Measurements from ENCODE around the gene C1orf159.

Gene C1orf159

DNA sequence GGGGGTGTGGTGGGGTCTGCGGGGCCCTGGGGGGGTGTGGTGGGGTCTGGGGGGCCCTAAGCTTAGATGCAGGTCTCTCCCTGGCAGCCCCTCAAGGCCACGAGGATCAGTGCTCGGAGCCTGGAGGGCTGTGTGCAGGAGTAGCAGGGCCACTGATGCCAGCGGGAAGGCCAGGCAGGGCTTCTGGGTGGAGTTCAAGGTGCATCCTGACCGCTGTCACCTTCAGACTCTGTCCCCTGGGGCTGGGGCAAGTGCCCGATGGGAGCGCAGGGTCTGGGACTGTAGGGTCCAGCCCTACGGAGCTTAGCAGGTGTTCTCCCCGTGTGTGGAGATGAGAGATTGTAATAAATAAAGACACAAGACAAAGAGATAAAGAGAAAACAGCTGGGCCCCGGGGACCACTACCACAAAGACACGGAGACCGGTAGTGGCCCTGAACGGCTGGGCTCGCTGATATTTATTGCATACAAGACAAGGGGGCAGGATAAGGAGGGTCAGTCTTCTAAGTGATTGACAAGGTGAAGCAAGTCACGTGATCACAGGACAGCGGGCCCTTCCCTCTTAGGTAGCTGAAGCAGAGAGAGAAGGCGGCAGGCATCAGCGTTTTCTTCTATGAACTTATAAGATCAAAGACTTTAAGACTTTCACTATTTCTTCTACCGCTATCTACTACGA, 50.5 kb downstream of the C1orf159 start:
- DNase-seq (ENCODE audit: low read depth) = no peak
- H3K4me3 ChIP-seq (ENCODE audit: low read length) = no peak overlapping the region
- TF ChIP-seq, protein P1, sequence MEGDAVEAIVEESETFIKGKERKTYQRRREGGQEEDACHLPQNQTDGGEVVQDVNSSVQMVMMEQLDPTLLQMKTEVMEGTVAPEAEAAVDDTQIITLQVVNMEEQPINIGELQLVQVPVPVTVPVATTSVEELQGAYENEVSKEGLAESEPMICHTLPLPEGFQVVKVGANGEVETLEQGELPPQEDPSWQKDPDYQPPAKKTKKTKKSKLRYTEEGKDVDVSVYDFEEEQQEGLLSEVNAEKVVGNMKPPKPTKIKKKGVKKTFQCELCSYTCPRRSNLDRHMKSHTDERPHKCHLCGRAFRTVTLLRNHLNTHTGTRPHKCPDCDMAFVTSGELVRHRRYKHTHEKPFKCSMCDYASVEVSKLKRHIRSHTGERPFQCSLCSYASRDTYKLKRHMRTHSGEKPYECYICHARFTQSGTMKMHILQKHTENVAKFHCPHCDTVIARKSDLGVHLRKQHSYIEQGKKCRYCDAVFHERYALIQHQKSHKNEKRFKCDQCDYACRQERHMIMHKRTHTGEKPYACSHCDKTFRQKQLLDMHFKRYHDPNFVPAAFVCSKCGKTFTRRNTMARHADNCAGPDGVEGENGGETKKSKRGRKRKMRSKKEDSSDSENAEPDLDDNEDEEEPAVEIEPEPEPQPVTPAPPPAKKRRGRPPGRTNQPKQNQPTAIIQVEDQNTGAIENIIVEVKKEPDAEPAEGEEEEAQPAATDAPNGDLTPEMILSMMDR (conservative IDR thresholded peaks at IDR 0.05; ENCODE audit: low read depth, low read length) = no peak

DNA sequence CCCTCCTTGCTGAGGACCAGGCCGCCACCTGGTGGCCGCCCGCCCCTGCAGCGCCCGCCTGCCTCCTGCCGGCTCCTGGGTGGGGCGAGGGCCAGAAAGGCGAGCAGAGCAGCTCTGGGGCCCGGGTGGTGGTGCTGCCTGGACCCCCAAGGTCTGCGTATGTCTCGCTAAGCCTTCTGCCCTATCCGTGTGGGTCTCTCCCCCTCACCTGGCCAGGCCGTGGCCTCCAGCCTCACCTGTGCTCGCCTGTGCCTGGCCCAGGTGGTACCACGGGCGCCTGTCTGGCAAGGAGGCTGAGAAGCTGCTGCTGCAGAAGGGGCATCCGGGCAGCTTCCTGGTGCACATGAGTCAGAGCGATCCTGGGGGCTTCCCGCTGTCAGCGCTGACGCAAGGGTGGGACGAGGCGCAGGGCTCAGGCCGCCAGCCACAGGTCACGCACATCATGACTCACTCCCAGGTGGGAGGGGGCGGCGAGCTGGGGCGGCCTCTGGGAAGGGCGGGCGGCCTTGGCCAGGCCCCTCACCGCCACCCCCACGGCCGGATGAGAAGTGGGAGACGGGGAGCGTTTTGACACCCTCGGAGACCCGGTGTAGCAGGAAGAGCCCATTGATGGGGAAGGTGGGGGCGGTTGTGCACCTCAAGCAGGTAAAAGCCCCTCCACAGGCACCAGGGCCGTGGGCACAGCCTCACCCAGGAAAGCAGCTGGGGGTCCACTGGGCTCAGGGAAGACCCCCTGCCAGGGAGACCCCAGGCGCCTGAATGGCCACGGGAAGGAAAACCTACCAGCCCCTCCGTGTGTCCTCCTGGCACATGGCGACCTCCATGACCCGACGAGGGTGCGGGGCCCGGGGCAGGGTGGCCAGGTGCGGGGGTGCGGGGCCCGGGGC, 51.7 kb downstream of the C1orf159 start:
- peak overlapping the region; percentile 25 for H3K4me3 ChIP-seq (ENCODE audit: low read length)
- TF ChIP-seq, protein P1 (conservative IDR thresholded peaks at IDR 0.05; ENCODE audit: low read depth, low read length) = peak; percentile 68
- DNase-seq (ENCODE audit: low read depth) = peak; percentile 82

DNA sequence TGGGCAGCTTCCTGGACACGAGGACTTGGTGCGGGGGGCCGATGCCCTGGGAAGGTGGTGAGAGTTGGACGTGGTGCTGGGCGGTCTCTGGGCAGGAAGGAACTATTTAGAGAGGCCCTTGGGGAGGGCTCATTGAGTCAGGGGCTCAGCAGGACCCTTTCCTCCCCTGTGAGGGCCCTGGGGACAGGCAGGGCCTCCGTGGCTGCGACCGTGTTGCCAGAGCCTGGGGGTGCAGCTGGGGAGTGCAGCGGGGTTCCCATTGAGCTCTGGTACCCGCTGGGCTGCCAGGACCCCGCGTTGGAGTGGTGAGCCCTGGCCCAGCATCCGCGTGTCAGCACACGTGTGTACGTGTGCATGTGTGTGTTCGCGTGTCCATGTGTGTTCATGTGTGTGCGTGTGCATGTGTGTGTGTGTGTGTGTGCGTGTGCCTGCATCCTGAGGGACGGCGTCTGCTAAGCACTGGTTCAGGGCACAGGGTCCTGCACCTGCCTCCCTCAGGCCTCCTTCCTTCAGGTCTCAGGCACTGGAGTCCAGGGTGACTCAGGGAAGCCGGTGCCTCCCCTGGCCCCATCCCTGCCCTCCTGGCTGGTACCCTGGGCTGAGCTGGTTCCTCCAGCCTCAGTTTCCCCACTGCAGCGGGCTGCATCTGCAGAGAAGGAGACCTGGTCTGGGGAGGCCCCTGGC, 52.5 kb downstream of the C1orf159 start:
- TF ChIP-seq, protein P1 (conservative IDR thresholded peaks at IDR 0.05; ENCODE audit: low read depth, low read length) = no peak
- DNase-seq (ENCODE audit: low read depth) = no peak
- no peak overlapping the region for H3K4me3 ChIP-seq (ENCODE audit: low read length)

DNA sequence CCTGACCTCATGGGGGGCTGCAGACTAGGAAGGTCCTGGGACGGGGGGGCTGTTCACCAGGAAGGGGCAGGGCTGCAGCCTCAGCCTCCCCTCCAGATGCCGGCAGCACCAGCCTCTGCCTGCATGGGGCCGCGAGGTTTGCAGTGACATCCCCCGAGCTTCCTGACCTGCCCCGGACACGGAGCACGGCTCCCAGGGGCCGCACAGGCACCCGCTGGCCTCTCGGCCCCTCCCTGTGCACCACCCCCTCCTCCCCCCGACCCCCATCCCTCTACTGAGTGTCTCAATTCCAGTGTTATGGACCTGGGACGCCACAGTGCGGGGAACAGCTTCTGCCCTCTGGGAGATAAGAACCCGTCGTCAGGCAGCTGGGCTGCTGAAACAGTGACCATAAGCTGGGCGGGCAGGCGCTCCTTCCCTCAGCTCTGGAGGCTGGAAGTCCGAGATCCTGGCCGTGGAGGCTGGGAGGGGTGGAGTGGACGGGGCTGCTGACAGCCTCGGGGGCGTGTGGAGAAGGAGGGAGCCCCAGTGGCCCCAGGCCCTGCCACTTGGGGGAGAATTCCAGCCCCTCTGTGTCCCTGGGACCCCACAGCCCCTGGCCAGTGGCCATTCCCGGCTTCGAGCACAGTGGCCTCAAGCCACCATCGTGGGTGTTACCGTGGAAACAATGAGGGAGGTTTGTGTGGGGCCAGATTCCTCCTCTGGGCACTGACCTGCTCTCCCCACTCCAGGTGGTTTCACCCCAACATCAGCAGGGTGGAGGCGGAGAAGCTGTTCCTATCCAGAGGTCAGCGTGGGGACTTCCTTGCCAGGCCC, 53.3 kb downstream of the C1orf159 start:
- TF ChIP-seq, protein P1 (conservative IDR thresholded peaks at IDR 0.05; ENCODE audit: low read depth, low read length) = no peak
- no peak overlapping the region for H3K4me3 ChIP-seq (ENCODE audit: low read length)
- DNase-seq (ENCODE audit: low read depth) = no peak

DNA sequence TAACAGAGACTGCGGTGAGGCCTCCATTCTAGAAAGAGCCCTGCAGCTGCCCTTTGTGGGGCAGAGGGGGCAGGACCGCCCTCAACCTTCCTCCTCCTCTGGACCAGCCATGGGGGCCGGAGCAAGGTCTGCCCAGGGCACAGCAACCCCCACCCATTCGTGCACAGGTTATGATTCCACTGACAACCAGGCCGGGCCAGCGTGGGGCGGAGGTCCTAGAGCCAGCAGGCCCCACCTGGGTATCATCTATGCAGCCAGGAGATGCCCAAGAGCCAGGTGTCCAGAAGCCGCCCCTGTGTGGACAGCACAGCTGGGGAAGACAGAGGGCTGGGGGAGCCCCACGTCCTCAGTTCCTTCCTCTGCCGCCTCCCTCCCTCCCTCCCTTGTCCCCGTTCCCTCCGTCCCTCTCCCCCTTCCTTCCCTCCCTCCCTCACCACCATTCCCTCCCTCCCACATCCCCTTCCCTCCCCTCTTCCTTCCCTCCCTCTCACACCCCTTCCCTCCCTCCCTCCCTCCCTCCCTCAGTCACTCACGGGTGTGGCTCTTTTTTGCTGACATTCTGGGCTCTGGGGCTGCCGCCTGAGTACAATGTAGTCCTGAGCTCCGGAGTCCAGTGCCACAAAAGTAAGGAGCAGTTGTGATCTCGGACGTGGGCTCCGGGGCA, 54.1 kb downstream of the C1orf159 start:
- TF ChIP-seq, protein P1 (conservative IDR thresholded peaks at IDR 0.05; ENCODE audit: low read depth, low read length) = no peak
- no peak overlapping the region for H3K4me3 ChIP-seq (ENCODE audit: low read length)
- DNase-seq (ENCODE audit: low read depth) = no peak
